HG03066 (cell line): Measurements from ENCODE around the gene TST.

Experiments used
- ATAC-seq: cut with Tn5 transposase; IDR thresholded peaks from one replicate; pipeline ENCODE4 v1.9.1; 2021; ENCODE audit warnings: low read depth; ENCODE audit not compliant: unreplicated experiment

Gene TST

DNA sequence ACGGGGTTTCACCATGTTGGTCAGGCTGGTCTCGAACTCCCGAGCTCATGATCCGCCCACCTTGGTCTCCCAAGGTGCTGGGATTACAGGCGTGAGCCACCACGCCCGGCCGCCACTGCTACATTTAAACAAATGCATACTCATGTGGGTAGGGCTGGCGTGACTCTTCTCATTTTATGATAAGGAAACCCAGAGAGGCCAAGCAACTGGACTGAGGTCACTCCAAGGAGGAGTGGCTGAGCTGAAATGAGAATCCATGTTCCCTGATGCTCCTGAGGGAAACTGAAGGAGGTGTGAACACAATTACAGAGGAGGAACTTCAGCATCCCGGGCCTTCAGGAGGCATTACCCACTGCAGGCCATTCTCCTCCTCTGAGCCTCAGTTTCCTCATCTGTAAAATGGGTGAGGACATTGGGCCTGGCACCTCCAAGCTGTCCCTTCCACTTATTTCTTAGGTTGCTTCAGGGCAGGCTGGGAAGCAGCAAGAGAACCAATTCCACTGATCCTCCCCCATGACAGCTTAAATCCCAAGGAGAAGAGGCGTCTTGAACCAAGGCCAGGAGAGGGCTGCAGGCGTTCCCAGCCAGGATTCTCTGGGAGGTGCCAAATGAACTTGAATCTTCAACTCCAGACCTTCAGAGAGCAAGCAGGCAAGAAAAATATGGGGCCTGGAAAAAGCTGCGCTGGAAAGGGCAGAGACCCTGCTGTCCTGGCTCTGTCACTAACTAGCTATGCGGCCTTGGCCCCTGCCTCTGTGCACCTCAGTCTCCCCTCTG lies 2.9 kb downstream of the TST start:
- ATAC-seq, result no peak

DNA sequence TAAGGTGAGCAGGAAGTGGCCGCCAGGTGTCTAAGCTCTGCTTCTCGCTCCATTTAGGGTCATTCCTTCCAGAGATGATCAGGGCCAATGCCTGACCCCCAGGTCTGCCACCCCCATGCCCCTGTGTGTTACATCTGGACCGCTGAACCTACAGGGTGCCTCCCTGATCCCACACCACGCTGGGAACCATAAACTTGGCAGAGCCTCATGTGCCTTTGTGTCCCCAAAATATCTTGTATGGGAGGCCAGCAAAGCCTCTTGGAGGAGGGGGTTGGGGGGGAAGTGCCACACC lies 3.7 kb downstream of the TST start:
- no peak for ATAC-seq

DNA sequence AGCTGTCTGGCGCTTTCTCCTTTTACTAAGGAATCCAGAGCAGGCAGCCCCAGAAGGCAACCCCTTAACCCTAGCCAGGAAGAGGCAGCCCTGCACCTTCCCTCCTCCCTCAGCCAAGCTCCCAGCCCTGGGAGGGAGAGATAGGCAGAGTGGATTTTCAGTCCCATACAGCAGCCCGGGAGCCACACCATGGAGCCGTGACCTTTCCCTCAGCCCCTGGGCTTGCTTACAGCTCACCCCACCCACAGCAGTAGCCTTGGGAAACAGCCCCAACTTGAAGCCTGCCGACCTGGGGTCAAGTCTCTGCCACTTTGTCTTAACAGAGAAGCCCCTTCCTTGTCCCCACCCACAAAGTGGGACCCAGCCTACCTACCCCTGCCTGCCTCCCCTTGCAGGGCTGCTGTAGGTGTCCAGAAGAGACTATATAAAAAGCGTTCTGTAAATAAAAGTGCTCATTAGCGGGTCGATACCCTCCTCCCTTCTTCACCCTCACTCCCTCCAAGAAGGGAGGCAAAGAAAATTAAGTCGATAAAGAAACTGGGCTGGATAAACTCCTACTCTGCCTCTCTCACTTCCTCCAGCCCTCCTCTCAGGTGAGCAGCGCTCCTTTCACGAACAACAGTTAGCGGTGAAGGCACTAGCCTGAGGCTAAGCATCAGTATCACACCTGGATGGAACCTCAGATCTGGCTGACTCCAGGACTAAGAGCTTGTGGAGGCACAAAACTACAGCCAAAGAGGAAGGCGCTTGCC lies 4.2 kb downstream of the TST start:
- no peak for ATAC-seq

GRCh38 chr22:37014415-37014806 lies 4.8 kb downstream of the TST start:
- ATAC-seq, result no peak

GRCh38 chr22:37012956-37013355 lies 6.3 kb downstream of the TST start:
- ATAC-seq, result no peak

- ATAC-seq, result no peak
These were observed 6.9 kb downstream of the TST start for GRCh38 chr22:37012262-37012904.

GRCh38 chr22:37011472-37011871 lies 7.8 kb downstream of the TST start:
- no peak for ATAC-seq

GRCh38 chr22:37010976-37011375 lies 8.3 kb downstream of the TST start:
- no peak for ATAC-seq

DNA sequence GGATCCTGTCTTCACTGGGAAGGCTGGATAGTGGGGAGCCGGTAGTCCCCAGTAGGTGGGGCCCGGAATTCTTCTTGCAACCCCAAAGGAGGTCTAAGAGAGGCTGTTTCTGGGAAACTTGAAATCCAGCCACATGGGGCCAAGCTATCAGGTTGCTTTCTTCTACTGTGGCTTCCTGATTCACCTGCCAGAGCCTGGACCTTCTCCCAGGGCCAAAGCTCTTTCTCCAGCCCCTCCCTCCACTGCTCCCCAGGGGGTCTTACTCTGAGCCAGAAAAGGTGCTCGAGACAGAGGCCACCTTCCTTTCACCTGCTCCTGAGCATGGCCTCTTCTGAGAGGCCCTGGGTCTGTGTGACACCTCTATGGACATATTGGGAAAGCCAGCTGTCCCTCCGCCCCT lies 9.1 kb downstream of the TST start:
- ATAC-seq, result no peak

- no peak for ATAC-seq
These were observed 9.8 kb downstream of the TST start for GRCh38 chr22:37009490-37009889.

- no peak for ATAC-seq
These were observed 10.9 kb downstream of the TST start for GRCh38 chr22:37008365-37008764.

DNA sequence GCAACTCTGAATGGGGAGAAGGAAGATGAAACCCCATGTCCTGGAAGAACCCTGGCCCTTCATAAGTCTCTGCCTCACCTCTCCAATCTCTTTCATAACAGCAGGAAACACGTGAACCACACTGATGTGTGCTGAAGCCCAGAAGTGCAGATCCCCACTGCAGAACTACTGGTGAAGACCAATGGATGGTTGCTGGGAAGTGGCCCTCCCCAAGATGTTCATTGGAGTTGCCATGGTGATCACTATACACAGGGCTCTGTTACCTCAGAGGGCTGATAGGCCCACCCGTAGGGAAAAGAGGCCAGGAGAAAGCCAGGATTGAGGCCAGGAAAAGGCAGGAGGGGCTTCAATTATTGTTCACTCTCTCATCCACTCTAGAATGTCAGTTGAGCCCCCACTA lies 11.6 kb downstream of the TST start:
- no peak for ATAC-seq

- ATAC-seq, result no peak
These were observed 16.6 kb downstream of the TST start for GRCh38 chr22:37002633-37003032.

- no peak for ATAC-seq
These were observed 17.4 kb downstream of the TST start for GRCh38 chr22:37001826-37002225.

- no peak for ATAC-seq
These were observed 18.3 kb downstream of the TST start for GRCh38 chr22:37000676-37001534.

GRCh38 chr22:36999463-36999862 lies 19.8 kb downstream of the TST start:
- ATAC-seq, result no peak

- ATAC-seq, result no peak
These were observed 20.5 kb downstream of the TST start for GRCh38 chr22:36998620-36999351.

- no peak for ATAC-seq
These were observed 21.5 kb downstream of the TST start for GRCh38 chr22:36997746-36998145.

DNA sequence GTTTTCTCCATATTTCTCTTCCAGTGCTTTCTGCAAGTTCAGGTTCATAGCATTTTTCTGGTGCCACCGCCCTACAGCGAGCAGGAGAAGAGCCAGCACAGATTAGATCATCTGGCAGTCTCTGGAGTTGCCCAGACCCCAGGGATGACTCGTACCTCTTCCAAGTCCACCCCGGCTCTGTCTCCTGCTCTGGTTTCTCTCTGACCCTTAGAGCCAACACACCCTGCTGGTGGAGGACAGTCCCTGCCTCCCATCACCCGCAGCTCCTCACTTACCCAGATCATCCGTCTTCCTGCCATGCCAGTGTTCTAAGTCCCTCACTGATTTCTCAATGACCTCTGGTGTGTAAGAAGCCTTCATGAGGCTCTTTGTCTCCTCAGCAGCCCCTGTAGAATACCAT lies 28.0 kb downstream of the TST start:
- ATAC-seq, result no peak

GRCh38 chr22:36990457-36990856 lies 28.8 kb downstream of the TST start:
- no peak for ATAC-seq
